Heart right ventricle (tissue), 16 donors: Measurements from ENCODE around the gene GAN. TPM values are rescaled to one million over a fixed set of nuclear protein-coding genes. Genes with fewer than 3 reads are reported as not detected.

Experiments
- ATAC-seq, 8 donors: fragments of 200-7000 bp; cut with Tn5 transposase; one replicate each; pipeline ENCODE4 v1.9.1; 2020; ENCODE audit warnings: mild to moderate bottlenecking in 8 of 8, moderate library complexity in 8 of 8, moderate number of reproducible peaks in 1 of 8
- DNase-seq, 2 donors: peaks; one replicate each; pipeline ENCODE4 v3.0.0-alpha.2; 2020
- H3K27ac ChIP-seq, 10 donors: fragments of 200-600 bp; sonication (generic) in 2 of 10; one replicate each; pipeline versions ENCODE4 v1.5.0 to v1.8.0; 2020 to 2022; ENCODE audit warnings: mild to moderate bottlenecking in 3 of 10
- H3K27me3 ChIP-seq, 7 donors: fragments of 200-600 bp; one replicate each; pipeline ENCODE4 v1.8.0; 2021 to 2022; ENCODE audit warnings: mild to moderate bottlenecking in 2 of 7
- H3K36me3 ChIP-seq, 9 donors: fragments of 200-600 bp; sonication (generic) in 1 of 9; one replicate each; pipeline versions ENCODE4 v1.5.0 to v1.8.0; 2020 to 2022; ENCODE audit warnings: mild to moderate bottlenecking in 2 of 9
- H3K4me1 ChIP-seq, 9 donors: fragments of 200-600 bp; sonication (generic) in 1 of 9; one replicate each; pipeline versions ENCODE4 v1.5.0 to v1.8.0; 2020 to 2022; ENCODE audit warnings: mild to moderate bottlenecking in 4 of 9
- H3K4me3 ChIP-seq, 10 donors: fragments of 200-600 bp; sonication (generic) in 2 of 10; one replicate each; pipeline versions ENCODE4 v1.5.0 to v1.8.0; 2020 to 2022; ENCODE audit warnings: mild to moderate bottlenecking in 7 of 10, moderate library complexity in 2 of 10
- H3K9me3 ChIP-seq, 11 donors: fragments of 200-600 bp in 10 of 11; sonication (generic) in 2 of 11; one replicate each; pipeline versions ENCODE4 v1.5.0 to v1.8.0; 2013 to 2022; ENCODE audit warnings: mild to moderate bottlenecking in 2 of 11, control low read depth in 1 of 11, moderate library complexity in 1 of 11
- WGBS, 2 donors: extraction: QIAGEN DNeasy Blood & Tissue Kit; methylation state at CpG; one replicate each; pipeline ENCODE4 v1.1.7; 2013; ENCODE audit warnings: inconsistent platforms in 1 of 2; 5-methylcytosine and 5-hydroxymethylcytosine counted together
- intact Hi-C, 10 donors: fragments of 100-400 bp; cut with DNase I; formaldehyde crosslinking; loops; one replicate each; pipeline versions ENCODE4 v1.11.1 to v1.14.2; 2022
- long read RNA-seq, 3 donors: library from polyadenylated mRNA; unstranded; transcript quantifications; one replicate each; pipeline ENCODE4 v2.0.0, GENCODE V29; 2020 to 2021
- polyA plus RNA-seq, 2 donors: library from polyadenylated mRNA; stranded (reverse); fragments of 200-250 nt; gene quantifications; one replicate each; pipeline ENCODE4 v1.2.3, GENCODE V29; 2013
- total RNA-seq, 10 donors: library from RNA; stranded (reverse); fragmentation: NEBNext Ultra II Directional in 3 of 10; extraction: Animal tissue kit (Norgen Biotek cat#: 25700) in 3 of 10; gene quantifications; one replicate each; pipeline versions ENCODE4 v1.2.1 to v1.2.4, GENCODE V29; 2021 to 2023
- TF ChIP-seq, protein P1 (sequence below), 9 donors: fragments of 200-600 bp; sonication (generic) in 2 of 9; IDR thresholded peaks; one replicate each; pipeline versions ENCODE4 v1.5.0 to v1.8.0; 2021 to 2022; ENCODE audit warnings: antibody characterized with exemption in 9 of 9, mild to moderate bottlenecking in 5 of 9, moderate library complexity in 1 of 9
- donor health status: Arrhythmogenic right ventricular cardiomyopathy.
- donor health status: ischemic (EF 13 %, LVEDD 7.1; RV severe dilation, severe dysfunction).
- donor health status: healthy with polysubstance abuse.
- donor health status: DM: no; HTN: yes; CAD: no.
- donor health status: DM: no; HTN: no; CAD: no.
- donor health status: ischemic (EF 25% LVEDD 6.9; RV normal size, moderate dysfunction).
- donor health status: ischemic (EF 25% LVEDD 5.7; RV mildly dilated, moderate dysfunction).
- donor health status: healthy.
- donor health status: DM: yes; HTN: yes; CAD: no.
- donor health status: Ischemic cardiomyopathy.
- donor health status: ischemic (EF 35%, LVEDD 5.7; RV mildly dilated, moderate dysfunction).
- donor health status: nonischemic (EF 11% LVEDD 7.7; RV severe dilation, severe dysfunction).
- donor health status: DM: yes; HTN: yes; CAD: no.
- donor health status: PGD.
- donor health status: ischemic (EF 29% LVEDD 5.4; RV normal size, mild dysfunction).
- donor health status: nonischemic (EF 23%, LVEDD 6.1; RV moderate dilation, normal function).

Gene GAN, protein sequence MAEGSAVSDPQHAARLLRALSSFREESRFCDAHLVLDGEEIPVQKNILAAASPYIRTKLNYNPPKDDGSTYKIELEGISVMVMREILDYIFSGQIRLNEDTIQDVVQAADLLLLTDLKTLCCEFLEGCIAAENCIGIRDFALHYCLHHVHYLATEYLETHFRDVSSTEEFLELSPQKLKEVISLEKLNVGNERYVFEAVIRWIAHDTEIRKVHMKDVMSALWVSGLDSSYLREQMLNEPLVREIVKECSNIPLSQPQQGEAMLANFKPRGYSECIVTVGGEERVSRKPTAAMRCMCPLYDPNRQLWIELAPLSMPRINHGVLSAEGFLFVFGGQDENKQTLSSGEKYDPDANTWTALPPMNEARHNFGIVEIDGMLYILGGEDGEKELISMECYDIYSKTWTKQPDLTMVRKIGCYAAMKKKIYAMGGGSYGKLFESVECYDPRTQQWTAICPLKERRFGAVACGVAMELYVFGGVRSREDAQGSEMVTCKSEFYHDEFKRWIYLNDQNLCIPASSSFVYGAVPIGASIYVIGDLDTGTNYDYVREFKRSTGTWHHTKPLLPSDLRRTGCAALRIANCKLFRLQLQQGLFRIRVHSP
- total RNA-seq (10 to 100 TPM in 8 of 10 donors, 1 to 10 TPM in 2; 9.7 to 17.7 (median 12.8) TPM), polyA plus RNA-seq (1 to 10 TPM in 1 of 2 donors, under 1 TPM in 1; 0.94 to 2.3 TPM)
- long read RNA-seq, donor 1, full-length matches to known transcripts, result 1 of 7 reads
- long read RNA-seq, donor 1, partial matches to known transcripts, result 0 of 7 reads
- long read RNA-seq, donor 1, other reads (novel, unspliced or antisense), result 6 of 7 reads
- long read RNA-seq, donor 2, full-length matches to known transcripts, result 5 of 10 reads
- long read RNA-seq, donor 2, partial matches to known transcripts, result 2 of 10 reads
- long read RNA-seq, donor 2, other reads (novel, unspliced or antisense), result 3 of 10 reads
- long read RNA-seq, donor 3, full-length matches to known transcripts, result 2 of 17 reads
- long read RNA-seq, donor 3, partial matches to known transcripts, result 2 of 17 reads
- long read RNA-seq, donor 3, other reads (novel, unspliced or antisense), result 13 of 17 reads

DNA sequence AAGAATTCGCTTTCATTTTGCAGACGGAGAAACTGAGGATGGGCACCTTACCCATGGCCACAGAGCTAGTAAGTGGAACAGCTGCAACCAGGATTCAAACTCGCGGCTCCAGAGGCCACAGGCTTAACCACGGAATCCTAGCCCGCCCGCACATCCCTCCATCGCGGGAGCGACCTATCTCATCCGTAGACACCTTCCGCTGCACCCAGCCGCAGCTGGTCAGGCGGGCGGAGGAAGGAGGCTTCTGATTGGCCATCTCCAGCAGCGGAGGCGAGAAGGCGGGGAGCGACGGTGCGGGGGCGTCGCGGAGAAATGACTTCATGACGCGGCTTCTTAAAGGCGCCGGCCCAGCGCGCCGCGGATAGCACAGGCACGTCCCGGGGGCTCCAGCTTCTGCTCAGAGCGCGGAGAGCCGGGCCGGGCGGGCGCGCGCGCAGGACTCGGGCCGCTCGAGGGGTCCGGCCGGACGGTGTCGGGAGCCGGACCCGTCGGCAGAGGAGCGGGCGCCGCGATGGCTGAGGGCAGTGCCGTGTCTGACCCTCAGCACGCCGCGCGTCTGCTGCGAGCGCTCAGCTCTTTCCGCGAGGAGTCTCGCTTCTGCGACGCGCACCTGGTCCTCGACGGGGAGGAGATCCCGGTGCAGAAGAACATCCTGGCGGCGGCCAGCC, at the start of gene GAN:
GAN (plus strand) TSS at position 360 of the 668 bp plus-strand sequence; CDS start at position 512, 152 bp downstream.
- H3K36me3 ChIP-seq, result peaks cover 0 to 9% (median 0%) of the 10 kb centered on the region in 9 donors
- TF ChIP-seq, protein P1, sequence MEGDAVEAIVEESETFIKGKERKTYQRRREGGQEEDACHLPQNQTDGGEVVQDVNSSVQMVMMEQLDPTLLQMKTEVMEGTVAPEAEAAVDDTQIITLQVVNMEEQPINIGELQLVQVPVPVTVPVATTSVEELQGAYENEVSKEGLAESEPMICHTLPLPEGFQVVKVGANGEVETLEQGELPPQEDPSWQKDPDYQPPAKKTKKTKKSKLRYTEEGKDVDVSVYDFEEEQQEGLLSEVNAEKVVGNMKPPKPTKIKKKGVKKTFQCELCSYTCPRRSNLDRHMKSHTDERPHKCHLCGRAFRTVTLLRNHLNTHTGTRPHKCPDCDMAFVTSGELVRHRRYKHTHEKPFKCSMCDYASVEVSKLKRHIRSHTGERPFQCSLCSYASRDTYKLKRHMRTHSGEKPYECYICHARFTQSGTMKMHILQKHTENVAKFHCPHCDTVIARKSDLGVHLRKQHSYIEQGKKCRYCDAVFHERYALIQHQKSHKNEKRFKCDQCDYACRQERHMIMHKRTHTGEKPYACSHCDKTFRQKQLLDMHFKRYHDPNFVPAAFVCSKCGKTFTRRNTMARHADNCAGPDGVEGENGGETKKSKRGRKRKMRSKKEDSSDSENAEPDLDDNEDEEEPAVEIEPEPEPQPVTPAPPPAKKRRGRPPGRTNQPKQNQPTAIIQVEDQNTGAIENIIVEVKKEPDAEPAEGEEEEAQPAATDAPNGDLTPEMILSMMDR (IDR thresholded peaks at IDR 0.05), result no peak
- WGBS, 2 donors, result 0% methylated on average over 68 to 75 of the region's 75 CpGs
- peak within 1 kb of the TSS; percentile 79 to 94 (median 92) for H3K27ac ChIP-seq
- H3K4me1 ChIP-seq, result peaks cover 3 to 50% (median 27%) of the 10 kb centered on the region in 9 donors
- peak within 1 kb of the TSS; percentile 43 to 97 (median 75) for H3K4me3 ChIP-seq
- ATAC-seq (peak; percentile 97 to 99 (median 98)), DNase-seq (peak; percentile 94 to 95)
- no peaks in the 10 kb centered on the region for H3K9me3 ChIP-seq
- no peaks in the 10 kb centered on the region for H3K27me3 ChIP-seq
- intact Hi-C loops, result loop anchor here in 5 of 10 donors (5.0 to 10.0 kb wide), 6 partner anchors 47 to 280 kb away; partner anchors contain the start of gene ATMIN (in 1 of the 5)

DNA sequence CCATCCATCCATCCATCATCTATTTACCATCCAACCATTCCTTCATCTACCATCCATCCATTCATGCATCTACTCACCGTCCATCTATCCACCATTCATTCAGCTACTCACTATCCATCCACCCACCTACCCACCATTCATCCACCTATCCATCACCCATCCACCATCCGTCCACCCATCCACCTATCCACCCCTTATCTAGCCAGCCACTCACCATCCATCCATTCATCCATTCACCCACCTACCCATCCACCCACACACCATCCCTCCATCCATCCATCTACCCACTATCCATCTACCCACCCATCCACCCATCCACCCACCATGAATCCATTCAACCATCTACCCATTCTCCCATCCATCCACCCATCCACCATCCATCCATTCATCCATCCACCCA, 49.7 kb upstream of the GAN start:
- ATAC-seq, result no peak
- WGBS, 2 donors, result 91 to 97% methylated on average over 2 of the region's 2 CpGs
- no peaks in the 10 kb centered on the region for H3K36me3 ChIP-seq
- H3K4me3 ChIP-seq, result no peak overlapping the region
- H3K27me3 ChIP-seq, result no peaks in the 10 kb centered on the region
- peaks cover 5 to 29% (median 12%) of the 10 kb centered on the region in 9 donors for H3K4me1 ChIP-seq
- H3K9me3 ChIP-seq, result no peaks in the 10 kb centered on the region
- H3K27ac ChIP-seq, result no peak overlapping the region
- intact Hi-C loops, result loop anchor here in 1 of 10 donors (5.0 kb wide), 1 partner anchor 47 kb away; the partner anchor contains the start of gene GAN
- TF ChIP-seq, protein P1 (IDR thresholded peaks at IDR 0.05), result no peak
- DNase-seq, result no peak

DNA sequence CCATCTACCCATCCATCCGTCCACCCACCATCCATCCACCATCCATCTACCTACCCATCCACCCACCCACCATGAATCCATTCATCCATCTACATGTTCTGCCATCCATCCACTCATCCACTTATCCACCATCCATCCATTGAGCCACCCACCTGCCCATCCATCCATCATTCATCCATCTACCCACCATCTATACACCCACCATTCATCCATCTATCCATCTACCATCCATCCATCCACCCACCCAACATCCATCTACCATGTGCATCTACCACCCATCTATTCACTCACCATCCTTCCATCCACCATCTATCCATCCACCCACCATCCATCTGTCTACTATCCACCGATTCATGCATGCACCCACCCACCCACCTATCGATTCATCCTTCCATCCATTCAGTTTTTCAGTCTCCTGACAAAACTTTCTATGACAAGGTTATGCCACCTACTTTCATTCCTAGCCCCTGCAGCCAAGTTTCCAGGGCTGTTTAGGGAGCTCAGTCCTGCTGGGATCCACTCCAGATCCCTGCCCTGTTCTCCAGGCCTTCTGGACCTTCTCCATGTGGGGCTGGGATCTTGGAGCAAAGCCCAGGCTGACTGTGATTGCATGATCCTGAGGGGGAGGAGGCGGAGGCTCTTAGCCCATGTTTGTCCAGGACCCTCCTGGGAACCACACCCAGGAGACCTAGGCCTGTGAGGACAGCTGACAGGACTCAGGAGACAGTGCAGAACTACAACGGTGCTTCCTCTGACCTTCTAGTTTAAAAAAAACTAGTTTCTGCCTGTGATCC, 48.9 kb upstream of the GAN start:
- Histone ChIP-seq H3K9me3 (no peaks in the 10 kb centered on the region), H3K27me3 (no peaks in the 10 kb centered on the region), H3K4me1 (peaks cover 5 to 29% (median 12%) of the 10 kb centered on the region in 9 donors), H3K4me3 (no peak overlapping the region), H3K27ac (peak overlapping the region in 6 of 10 donors; percentile 27 to 58 (median 48)), H3K36me3 (no peaks in the 10 kb centered on the region)
- ATAC-seq (peak; percentile 91 to 98 (median 96)), DNase-seq (peak; percentile 84 to 89)
- 50 to 56% methylated on average over 5 of the region's 5 CpGs for WGBS, 2 donors
- TF ChIP-seq, protein P1 (IDR thresholded peaks at IDR 0.05), result no peak
- intact Hi-C loops, result loop anchor here in 1 of 10 donors (5.0 kb wide), 1 partner anchor 46 kb away; the partner anchor contains the start of gene GAN
